Measurements from ENCODE around the gene ZDHHC14. TPM values are rescaled to one million over a fixed set of nuclear protein-coding genes. Genes with fewer than 3 reads are reported as not detected.

ZDHHC14 gene
- total RNA-seq, 1 experiment from 2014 or later: 3.2 TPM

DNA sequence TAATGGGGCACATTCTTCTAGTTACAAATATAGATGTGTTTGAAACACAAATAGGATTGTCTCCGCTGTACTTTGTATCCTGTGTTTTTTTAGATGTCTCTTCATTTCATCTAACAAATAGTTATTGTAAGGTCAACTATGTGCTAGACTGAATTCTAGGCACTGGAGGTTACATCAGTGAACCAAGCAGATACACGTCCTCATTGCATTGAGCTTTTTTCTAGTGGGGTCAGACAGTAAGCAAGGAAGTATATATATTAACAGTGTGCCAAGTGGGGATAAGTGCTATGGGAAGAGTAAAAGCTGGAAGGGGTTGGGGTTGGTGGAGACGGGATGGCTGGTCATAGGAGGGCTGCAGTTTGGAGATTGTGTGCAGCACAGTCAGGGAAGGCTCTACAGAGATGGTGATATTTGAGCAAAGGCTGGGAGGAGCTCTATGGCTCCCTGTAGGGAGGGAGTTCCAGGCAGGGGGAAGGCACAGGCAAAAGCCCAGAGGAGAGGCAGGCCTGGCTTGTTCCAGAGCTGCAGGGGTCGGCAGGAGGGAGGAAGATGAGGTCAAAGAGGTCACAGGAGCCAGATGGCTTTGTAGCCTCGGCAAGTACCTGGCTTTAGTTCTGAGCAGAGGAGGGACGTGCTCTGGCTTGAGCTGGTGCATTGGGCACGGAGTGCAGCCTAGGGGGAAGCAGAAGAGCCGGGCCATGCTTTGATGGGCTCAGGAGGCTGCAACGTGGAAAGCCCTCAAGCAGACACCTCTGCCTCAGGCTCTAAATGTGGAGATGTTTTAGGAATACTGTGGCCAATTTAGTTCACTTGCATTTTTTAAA is 152.3 kb downstream of the ZDHHC14 start:
- Mint-ChIP-seq H3K9me3 (ENCODE audit: unreplicated experiment) (no peaks in the 10 kb centered on the region), H3K4me1 (ENCODE audit: insufficient read depth, unreplicated experiment) (peaks cover 23% of the 10 kb centered on the region), H3K27ac (ENCODE audit: low read depth, unreplicated experiment) (no peak overlapping the region), H3K27me3 (ENCODE audit: insufficient read depth, unreplicated experiment) (no peaks in the 10 kb centered on the region), H3K4me3 (ENCODE audit: unreplicated experiment) (no peak overlapping the region), H3K36me3 (ENCODE audit: insufficient read depth, unreplicated experiment) (no peaks in the 10 kb centered on the region)
- CTCF ChIA-PET: interaction anchor here (0.6 to 1.4 kb wide), 2 partner anchors 22 to 27 kb away, joined by 3 to 4 read pairs; no protein-coding TSS in a partner anchor
- DNase-seq (ENCODE audit: unreplicated experiment): no peak
- POLR2A ChIA-PET: no interaction called here
- TF ChIP-seq, protein P1, sequence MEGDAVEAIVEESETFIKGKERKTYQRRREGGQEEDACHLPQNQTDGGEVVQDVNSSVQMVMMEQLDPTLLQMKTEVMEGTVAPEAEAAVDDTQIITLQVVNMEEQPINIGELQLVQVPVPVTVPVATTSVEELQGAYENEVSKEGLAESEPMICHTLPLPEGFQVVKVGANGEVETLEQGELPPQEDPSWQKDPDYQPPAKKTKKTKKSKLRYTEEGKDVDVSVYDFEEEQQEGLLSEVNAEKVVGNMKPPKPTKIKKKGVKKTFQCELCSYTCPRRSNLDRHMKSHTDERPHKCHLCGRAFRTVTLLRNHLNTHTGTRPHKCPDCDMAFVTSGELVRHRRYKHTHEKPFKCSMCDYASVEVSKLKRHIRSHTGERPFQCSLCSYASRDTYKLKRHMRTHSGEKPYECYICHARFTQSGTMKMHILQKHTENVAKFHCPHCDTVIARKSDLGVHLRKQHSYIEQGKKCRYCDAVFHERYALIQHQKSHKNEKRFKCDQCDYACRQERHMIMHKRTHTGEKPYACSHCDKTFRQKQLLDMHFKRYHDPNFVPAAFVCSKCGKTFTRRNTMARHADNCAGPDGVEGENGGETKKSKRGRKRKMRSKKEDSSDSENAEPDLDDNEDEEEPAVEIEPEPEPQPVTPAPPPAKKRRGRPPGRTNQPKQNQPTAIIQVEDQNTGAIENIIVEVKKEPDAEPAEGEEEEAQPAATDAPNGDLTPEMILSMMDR (IDR thresholded peaks at IDR 0.05; ENCODE audit: unreplicated experiment): no peak
- BruUV-seq (replicated peaks): no TSS peak
- intact Hi-C loops (cut with micrococcal nuclease): no loop called here

DNA sequence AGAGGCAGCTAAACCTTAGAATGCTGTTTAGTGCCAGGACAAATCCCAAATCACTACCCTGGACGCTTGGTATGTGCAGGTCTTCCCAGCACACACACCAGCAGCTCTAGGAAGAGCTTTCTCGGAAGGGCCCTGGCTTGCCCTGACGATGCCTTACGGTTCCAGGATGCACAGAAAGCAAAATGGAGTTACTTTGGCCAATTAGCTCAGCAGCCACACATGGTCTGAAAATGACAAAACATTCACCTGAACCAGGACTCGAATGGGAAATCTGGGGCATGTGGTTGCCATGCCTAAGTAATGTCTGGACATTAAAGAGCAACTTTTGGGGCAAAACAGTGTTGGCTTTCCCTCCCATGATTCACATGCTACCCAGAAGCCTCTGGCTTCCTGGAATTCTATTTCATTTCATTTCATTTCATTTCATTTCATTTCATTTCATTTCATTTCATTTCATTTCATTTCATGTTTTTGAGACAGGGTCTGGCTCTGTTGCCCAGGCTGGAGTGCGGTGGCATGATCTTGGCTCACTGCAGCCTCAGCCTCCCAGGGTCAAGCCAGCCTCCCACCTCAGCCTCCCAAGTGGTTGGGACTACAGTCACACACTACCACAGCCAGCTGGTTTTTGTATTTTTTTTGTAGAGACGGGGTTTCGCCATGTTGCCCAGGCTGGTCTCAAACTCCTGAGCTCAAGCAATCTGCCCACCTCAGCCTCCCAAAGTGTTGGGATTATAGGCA is 153.3 kb downstream of the ZDHHC14 start:
- no peaks in the 10 kb centered on the region for H3K36me3 Mint-ChIP-seq (ENCODE audit: insufficient read depth, unreplicated experiment)
- peaks cover 18% of the 10 kb centered on the region for H3K4me1 Mint-ChIP-seq (ENCODE audit: insufficient read depth, unreplicated experiment)
- H3K27me3 Mint-ChIP-seq (ENCODE audit: insufficient read depth, unreplicated experiment): no peaks in the 10 kb centered on the region
- BruUV-seq (replicated peaks): no TSS peak
- H3K27ac Mint-ChIP-seq (ENCODE audit: low read depth, unreplicated experiment): no peak overlapping the region
- no peak for DNase-seq (ENCODE audit: unreplicated experiment)
- H3K9me3 Mint-ChIP-seq (ENCODE audit: unreplicated experiment): no peaks in the 10 kb centered on the region
- H3K4me3 Mint-ChIP-seq (ENCODE audit: unreplicated experiment): no peak overlapping the region
- intact Hi-C loops (cut with micrococcal nuclease): no loop called here
- ChIA-PET POLR2A (no interaction called here), CTCF (interaction anchor here (1.4 kb wide), 1 partner anchor 21 kb away, joined by 3 read pairs; no protein-coding TSS in a partner anchor)
- TF ChIP-seq, protein P1 (IDR thresholded peaks at IDR 0.05; ENCODE audit: unreplicated experiment): no peak

DNA sequence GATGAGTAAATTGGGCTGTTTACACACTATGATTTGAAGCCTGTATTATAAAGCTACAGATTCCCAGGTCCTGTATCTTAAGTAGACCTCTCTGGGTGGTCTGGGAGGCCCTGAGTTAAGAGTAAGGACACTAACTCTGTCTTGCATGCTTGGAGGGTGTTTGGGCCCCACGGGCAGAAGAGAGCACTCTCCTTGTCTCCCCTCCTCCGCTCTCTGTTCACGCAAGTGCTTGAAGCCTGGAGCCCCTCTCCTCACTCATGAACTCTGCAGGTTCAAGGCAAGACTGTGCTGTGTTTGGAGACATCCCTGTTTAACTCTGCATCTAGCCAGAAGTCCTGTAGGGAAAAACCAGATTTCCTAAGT is 154.0 kb downstream of the ZDHHC14 start:
- H3K36me3 Mint-ChIP-seq (ENCODE audit: insufficient read depth, unreplicated experiment): no peaks in the 10 kb centered on the region
- H3K27me3 Mint-ChIP-seq (ENCODE audit: insufficient read depth, unreplicated experiment): no peaks in the 10 kb centered on the region
- H3K27ac Mint-ChIP-seq (ENCODE audit: low read depth, unreplicated experiment): no peak overlapping the region
- no peaks in the 10 kb centered on the region for H3K9me3 Mint-ChIP-seq (ENCODE audit: unreplicated experiment)
- intact Hi-C loops (cut with micrococcal nuclease): no loop called here
- DNase-seq (ENCODE audit: unreplicated experiment): no peak
- TF ChIP-seq, protein P1 (IDR thresholded peaks at IDR 0.05; ENCODE audit: unreplicated experiment): no peak
- ChIA-PET CTCF (interaction anchor here (0.6 to 1.4 kb wide), 2 partner anchors 20 to 214 kb away, joined by 3 to 6 read pairs; no protein-coding TSS in a partner anchor), POLR2A (no interaction called here)
- BruUV-seq (replicated peaks): no TSS peak
- H3K4me1 Mint-ChIP-seq (ENCODE audit: insufficient read depth, unreplicated experiment): peaks cover 16% of the 10 kb centered on the region
- H3K4me3 Mint-ChIP-seq (ENCODE audit: unreplicated experiment): no peak overlapping the region

Measured in MCF 10A (cell line).